Activated CD8-positive, alpha-beta memory T cell treated with anti-CD3 and anti-CD28 coated beads for 1 hour (primary cell): Measurements from ENCODE around the gene UNC93A.
A peak's percentile ranks its signal among the peaks of the same experiment; 100 is the strongest.
"Not testable (repeated sequence)": the region's sequence is repeated elsewhere in the genome, so short reads cannot be mapped to it uniquely, and the experiment has no call there.

Experiments used
- DNase-seq, 2 donors: peaks; one replicate each; pipeline ENCODE4 v3.0.0-alpha.2; 2020; ENCODE audit warnings: low read depth in 1 of 2; ENCODE audit errors: extremely low read depth in 1 of 2

The UNC93A gene

GRCh38 chr6:167338541-167339117 lies 47.5 kb downstream of the UNC93A start:
- DNase-seq: no peak

DNA sequence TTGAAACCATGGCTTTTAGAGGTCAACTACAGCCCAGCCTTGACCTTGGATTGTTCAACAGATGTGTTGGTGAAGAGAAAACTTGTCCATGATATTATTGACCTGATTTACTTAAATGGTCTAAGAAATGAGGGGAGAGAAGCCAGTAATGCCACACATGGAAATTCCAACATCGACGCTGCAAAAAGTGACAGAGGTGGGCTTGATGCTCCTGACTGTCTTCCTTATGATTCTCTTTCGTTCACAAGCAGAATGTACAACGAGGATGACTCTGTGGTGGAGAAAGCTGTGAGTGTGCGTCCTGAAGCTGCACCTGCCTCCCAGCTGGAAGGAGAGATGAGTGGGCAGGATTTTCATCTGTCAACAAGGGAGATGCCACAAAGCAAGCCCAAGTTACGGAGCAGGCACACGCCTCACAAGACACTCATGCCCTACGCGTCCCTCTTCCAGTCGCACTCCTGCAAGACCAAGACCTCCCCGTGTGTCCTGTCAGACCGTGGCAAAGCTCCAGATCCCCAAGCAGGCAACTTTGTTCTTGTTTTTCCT lies 50.0 kb downstream of the UNC93A start:
- no peak for DNase-seq

GRCh38 chr6:167341665-167342655 lies 50.8 kb downstream of the UNC93A start:
- no peak for DNase-seq

GRCh38 chr6:167342879-167343610 lies 51.9 kb downstream of the UNC93A start:
- no peak for DNase-seq

- DNase-seq: no peak
Observed at GRCh38 chr6:167345348-167345747, 54.2 kb downstream of the UNC93A start.

- DNase-seq: no peak
Observed at GRCh38 chr6:167345960-167346359, 54.8 kb downstream of the UNC93A start.

DNA sequence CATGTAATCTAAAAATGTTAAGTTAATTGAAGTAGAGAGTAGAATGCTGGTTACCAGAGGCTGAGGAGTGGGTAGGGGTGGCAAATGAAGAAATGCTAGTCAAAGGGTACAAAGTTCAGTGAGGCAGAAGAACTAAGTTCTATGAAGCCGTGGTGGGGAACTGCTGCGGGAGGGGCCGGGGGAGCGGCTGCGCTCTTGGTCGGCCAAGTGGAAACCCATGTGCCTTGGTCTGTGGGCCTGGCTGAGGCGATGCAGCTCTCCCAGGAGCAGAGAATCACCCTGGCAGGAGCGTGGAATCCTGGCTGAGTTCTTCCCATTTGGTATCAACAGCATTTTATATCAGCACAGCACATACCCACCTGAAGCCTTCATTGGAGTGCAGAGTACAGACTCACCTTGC lies 56.1 kb downstream of the UNC93A start:
- DNase-seq: no peak

DNA sequence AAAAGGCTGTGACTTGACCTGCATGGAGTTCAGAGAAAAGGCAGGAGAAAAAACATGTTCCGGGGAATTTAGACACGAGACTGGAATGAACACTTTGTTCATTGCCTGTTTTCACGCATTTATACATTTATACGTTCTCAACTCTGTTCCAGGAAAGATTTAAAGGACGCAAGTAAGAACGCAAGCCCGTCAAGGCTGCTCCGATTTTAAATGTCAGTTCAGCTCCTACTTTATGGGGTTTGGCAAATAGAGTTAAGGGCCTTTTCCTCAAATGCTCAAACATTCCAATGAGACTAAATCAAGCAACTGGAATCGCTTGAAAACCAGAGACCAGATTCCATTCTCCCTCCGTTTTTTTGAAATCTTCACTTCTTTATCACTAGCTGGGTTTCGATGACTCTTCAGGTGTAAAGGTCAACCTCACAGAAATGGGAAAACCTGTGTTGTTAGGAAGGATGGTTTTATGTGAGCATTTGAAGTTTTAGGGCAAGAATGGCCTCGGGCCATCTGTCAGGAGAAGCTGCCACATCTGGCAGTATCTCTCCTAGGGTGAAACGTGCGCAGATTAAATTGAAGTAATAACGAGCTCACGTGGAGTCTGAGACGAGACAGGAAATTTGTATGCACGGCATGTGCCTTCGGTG lies 58.6 kb downstream of the UNC93A start:
- DNase-seq: no peak

GRCh38 chr6:167350275-167350696 lies 59.2 kb downstream of the UNC93A start:
- DNase-seq: no peak

GRCh38 chr6:167350731-167351655 lies 59.9 kb downstream of the UNC93A start:
- DNase-seq: peak; percentile 34 to 64

DNA sequence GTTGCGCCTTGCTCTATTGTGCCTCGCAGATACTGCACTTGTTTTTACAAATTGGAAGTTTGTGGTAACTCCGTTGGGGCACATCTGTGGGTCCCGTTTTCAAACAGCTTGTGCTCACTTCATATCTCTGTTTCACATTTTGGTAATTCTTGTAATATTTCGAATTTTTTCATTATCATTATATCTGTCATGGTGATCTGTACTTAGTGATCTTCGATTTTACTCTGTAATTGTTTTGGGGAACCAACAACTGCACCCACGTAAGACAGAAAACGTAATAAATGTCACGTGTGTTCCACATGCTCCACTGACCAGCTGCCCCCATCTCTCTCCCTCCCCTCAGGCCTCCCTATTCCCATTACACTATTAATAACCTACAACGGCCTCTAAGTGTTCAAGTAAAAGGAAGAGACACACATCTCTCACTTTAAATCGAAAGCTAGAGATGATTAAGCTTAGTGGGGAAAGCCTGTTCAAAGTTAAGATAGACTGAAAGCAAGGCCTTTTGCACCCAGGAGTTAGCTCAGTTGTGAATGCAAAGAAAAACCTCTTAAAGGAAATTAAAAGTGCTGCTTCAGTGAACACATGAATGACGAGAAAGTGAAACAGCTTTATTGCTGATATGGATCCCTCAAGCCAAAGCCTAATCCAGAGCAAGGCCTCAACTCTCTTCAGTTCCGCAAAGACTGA lies 60.7 kb downstream of the UNC93A start:
- DNase-seq: no peak

DNA sequence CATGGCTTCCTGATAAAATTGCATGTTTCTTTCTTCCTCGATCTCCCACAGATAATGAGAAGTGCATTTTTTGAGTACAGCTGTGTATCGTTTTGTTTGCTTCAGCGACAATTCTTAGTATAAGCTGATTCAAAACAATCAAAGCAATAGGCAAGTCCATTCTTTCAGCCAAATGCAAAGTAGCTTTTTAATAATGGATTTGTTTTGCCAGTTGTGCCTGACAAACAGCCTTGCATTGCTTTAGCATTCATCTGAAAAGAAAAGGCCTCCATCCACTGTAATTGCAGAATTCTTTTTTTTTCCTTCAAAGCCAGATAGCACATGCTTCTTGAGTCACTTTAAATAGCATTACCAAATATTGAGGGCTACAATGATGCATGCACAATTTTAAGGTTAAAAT lies 65.8 kb downstream of the UNC93A start:
- no peak for DNase-seq

DNA sequence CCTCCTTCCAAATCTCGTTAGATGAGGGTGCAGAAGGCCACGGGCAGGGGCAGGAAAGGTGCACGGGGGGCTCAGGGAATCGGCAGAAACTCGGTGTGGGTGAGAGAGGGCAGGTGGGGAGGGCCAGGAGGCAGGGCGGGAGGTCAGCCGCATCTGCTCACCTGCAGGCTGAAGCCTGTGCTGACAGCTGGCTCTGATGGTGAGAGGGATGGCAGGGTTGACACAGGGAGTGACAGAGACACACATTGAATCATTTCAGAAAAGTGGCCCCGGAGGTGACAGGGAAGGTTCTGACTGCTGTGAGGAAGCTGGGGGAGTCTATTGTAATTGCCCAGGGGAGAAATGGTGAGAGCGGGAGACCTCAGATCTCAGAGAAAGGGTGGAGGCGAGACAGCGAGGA lies 67.3 kb downstream of the UNC93A start:
- DNase-seq: not testable (repeated sequence)

DNA sequence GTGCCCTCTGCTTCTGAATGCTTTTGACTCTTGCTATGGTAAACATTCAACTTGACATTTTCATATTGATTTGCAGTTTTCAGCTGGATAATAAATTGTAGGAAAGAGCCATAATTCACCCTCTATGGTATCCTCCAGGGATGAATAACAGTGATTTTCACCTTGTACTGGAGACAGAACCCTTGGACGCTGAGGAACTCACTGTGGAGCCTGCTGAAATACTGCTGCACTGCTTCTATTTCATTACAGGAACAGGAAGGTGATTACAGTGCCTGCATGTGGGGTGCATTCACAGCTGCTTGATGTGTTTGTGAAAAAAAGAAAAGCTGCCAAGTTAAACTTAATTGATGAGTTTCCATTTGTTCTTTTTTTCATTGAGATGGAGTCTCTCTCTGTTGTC lies 70.1 kb downstream of the UNC93A start:
- DNase-seq: not testable (repeated sequence)
